Fibroblast of lung (primary cell): ENCODE data around the gene CDKAL1. TPM values are rescaled to one million over a fixed set of nuclear protein-coding genes. Genes with fewer than 3 reads are reported as not detected.

Experiments used
- DNase-seq, 2 donors: peaks; one replicate each; pipeline versions ENCODE4 v3.0.0 to v3.0.0-alpha.2; 2010; ENCODE audit warnings: low read depth in 2 of 2
- H2AFZ ChIP-seq: 2 replicates; pipeline ENCODE4 v1.5.1; 2012; ENCODE audit warnings: low read length, control low read depth, inconsistent platforms
- H3K27ac ChIP-seq: 2 replicates; pipeline ENCODE4 v1.5.1; 2011; ENCODE audit warnings: low read length, control low read depth; ENCODE audit not compliant: insufficient read depth
- H3K27me3 ChIP-seq: 2 replicates; pipeline ENCODE4 v1.5.1; 2011; ENCODE audit warnings: mild to moderate bottlenecking, low read length; ENCODE audit not compliant: control insufficient read depth, insufficient read depth
- H3K36me3 ChIP-seq: 2 replicates; pipeline ENCODE4 v1.5.1; 2011; ENCODE audit warnings: low read length; ENCODE audit not compliant: control insufficient read depth, insufficient read depth
- H3K4me1 ChIP-seq: 2 replicates; pipeline ENCODE4 v1.5.1; 2011; ENCODE audit warnings: low read length; ENCODE audit not compliant: control insufficient read depth, insufficient read depth; ENCODE audit errors: extremely low read depth
- H3K4me2 ChIP-seq: 2 replicates; pipeline ENCODE4 v1.5.1; 2011; ENCODE audit warnings: low read length, control low read depth; ENCODE audit not compliant: insufficient read depth; ENCODE audit errors: extremely low read depth
- H3K4me3 ChIP-seq, 4 experiments: fragments of 200-600 bp in 1 of 4; sonication (generic) in 1 of 4; replicated peaks in 1 of 4; 2 replicates each; pipeline ENCODE4 v1.5.1; 2011 to 2016; ENCODE audit warnings: low read length in 4 of 4, low read depth in 3 of 4, mild to moderate bottlenecking in 3 of 4, control low read depth in 2 of 4, inconsistent platforms in 1 of 4, mixed read lengths in 1 of 4; ENCODE audit not compliant: insufficient read depth in 1 of 4; ENCODE audit errors: control extremely low read depth in 1 of 4
- H3K79me2 ChIP-seq: 2 replicates; pipeline ENCODE4 v1.5.1; 2012; ENCODE audit warnings: mild to moderate bottlenecking, low read length, inconsistent platforms; ENCODE audit not compliant: control insufficient read depth, insufficient read depth
- H3K9ac ChIP-seq: 2 replicates; pipeline ENCODE4 v1.5.1; 2011; ENCODE audit warnings: mild to moderate bottlenecking, low read length, control low read depth; ENCODE audit not compliant: insufficient read depth
- H3K9me3 ChIP-seq: 2 replicates; pipeline ENCODE4 v1.5.1; 2012; ENCODE audit warnings: low read depth, low read length; ENCODE audit not compliant: control insufficient read depth, insufficient read depth
- H4K20me1 ChIP-seq: 2 replicates; pipeline ENCODE4 v1.5.1; 2011; ENCODE audit warnings: low read length; ENCODE audit not compliant: control insufficient read depth, insufficient read depth; ENCODE audit errors: extremely low read depth
- EZH2 ChIP-seq: IDR thresholded peaks from 2 replicates; pipeline ENCODE4 v1.5.1; 2012; ENCODE audit warnings: low read length, control low read depth, mild to moderate bottlenecking; ENCODE audit errors: missing control alignments
- polyA plus RNA-seq, 2 donors: library from polyadenylated mRNA; depleted of rRNA in 1 of 2; stranded (reverse) in 1 of 2; unstranded in 1 of 2; fragments of >200 nt; gene quantifications; 2 replicates each; pipeline ENCODE4 v1.2.1, GENCODE V29; 2011 to 2012; ENCODE audit warnings: missing spikeins in 1 of 2
- total RNA-seq: library from RNA; depleted of rRNA; stranded (reverse); fragments of >200 nt; gene quantifications from 2 replicates; pipeline ENCODE4 v1.2.1, GENCODE V29; 2014
- TF ChIP-seq, protein P1 (sequence below), 2 donors: IDR thresholded peaks in 1 of 2; conservative IDR thresholded peaks in 1 of 2; 1 replicate in 1 of 2; 2 replicates in 1 of 2; pipeline ENCODE4 v1.5.1; 2011 to 2012; ENCODE audit warnings: low read length in 2 of 2, control low read depth in 1 of 2, inconsistent platforms in 1 of 2, low read depth in 1 of 2, mild to moderate bottlenecking in 1 of 2

Gene CDKAL1
- total and polyA plus RNA-seq, 2 donors (not counting 1 experiment from before 2014, with no cell fraction given) = 7.4 to 15.0 TPM

DNA sequence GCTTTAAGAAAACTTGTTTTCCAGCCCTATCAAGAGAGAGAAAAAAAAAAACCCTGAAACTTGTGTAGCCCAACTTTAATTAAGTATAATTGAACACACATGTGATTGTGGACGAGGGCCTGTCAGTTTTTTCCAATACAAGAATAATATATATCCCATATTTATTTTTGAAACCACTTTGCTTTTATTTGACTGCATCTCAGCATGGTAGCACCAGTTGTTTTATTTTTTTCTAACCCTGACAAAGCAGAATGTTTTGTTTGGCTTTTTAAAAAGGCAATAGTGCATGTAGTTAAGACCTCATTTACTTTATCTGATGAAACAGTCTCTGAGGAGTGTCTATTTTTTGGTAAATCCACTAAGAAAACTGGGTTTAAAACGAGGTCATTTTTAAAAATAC, 257.7 kb downstream of the CDKAL1 start:
- H3K27me3 ChIP-seq = no peaks in the 10 kb centered on the region
- no peaks in the 10 kb centered on the region for H4K20me1 ChIP-seq
- H3K36me3 ChIP-seq = no peaks in the 10 kb centered on the region
- no peak overlapping the region for H3K27ac ChIP-seq
- H2AFZ ChIP-seq = no peak overlapping the region
- no peak overlapping the region for H3K9ac ChIP-seq
- no peaks in the 10 kb centered on the region for H3K9me3 ChIP-seq
- no peak overlapping the region for H3K4me2 ChIP-seq
- no peaks in the 10 kb centered on the region for H3K79me2 ChIP-seq
- TF ChIP-seq, protein P1, sequence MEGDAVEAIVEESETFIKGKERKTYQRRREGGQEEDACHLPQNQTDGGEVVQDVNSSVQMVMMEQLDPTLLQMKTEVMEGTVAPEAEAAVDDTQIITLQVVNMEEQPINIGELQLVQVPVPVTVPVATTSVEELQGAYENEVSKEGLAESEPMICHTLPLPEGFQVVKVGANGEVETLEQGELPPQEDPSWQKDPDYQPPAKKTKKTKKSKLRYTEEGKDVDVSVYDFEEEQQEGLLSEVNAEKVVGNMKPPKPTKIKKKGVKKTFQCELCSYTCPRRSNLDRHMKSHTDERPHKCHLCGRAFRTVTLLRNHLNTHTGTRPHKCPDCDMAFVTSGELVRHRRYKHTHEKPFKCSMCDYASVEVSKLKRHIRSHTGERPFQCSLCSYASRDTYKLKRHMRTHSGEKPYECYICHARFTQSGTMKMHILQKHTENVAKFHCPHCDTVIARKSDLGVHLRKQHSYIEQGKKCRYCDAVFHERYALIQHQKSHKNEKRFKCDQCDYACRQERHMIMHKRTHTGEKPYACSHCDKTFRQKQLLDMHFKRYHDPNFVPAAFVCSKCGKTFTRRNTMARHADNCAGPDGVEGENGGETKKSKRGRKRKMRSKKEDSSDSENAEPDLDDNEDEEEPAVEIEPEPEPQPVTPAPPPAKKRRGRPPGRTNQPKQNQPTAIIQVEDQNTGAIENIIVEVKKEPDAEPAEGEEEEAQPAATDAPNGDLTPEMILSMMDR (conservative IDR thresholded peaks at IDR 0.05 in 1 of 2, IDR thresholded peaks at IDR 0.05 in 1 of 2; ENCODE audit: low read depth in 1 of 2, low read length in 2 of 2) = no peak
- TF ChIP-seq EZH2 = no peak
- no peaks in the 10 kb centered on the region for H3K4me1 ChIP-seq
- peak in 1 of 2 donors; percentile 39 for DNase-seq
- no peak overlapping the region for H3K4me3 ChIP-seq

DNA sequence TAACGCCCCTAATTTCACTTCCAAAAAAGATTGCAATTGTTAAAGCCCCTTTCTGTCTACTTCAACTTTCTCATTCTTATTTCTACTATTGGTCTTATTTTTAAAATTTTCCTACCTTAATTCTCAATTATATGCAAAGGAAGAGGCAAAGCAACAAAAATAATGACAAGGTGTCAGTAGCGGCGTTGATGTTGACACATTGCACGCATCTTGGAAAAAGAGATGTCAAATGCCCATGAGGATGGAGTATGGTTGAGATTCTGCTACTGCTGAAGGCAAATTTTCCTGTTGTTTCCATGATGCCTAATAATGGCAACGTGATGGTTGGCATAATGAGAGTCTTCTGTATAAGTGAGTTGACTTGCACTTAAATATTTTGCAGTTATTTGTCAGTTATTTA, 258.9 kb downstream of the CDKAL1 start:
- H3K9me3 ChIP-seq = no peaks in the 10 kb centered on the region
- no peak overlapping the region for H2AFZ ChIP-seq
- no peak for DNase-seq
- no peak overlapping the region for H3K4me3 ChIP-seq
- no peaks in the 10 kb centered on the region for H3K79me2 ChIP-seq
- no peak overlapping the region for H3K4me2 ChIP-seq
- H4K20me1 ChIP-seq = no peaks in the 10 kb centered on the region
- H3K27me3 ChIP-seq = no peaks in the 10 kb centered on the region
- TF ChIP-seq, protein P1 (conservative IDR thresholded peaks at IDR 0.05 in 1 of 2, IDR thresholded peaks at IDR 0.05 in 1 of 2; ENCODE audit: low read depth in 1 of 2, low read length in 2 of 2) = no peak
- no peak for TF ChIP-seq EZH2
- no peaks in the 10 kb centered on the region for H3K4me1 ChIP-seq
- H3K36me3 ChIP-seq = no peaks in the 10 kb centered on the region
- H3K27ac ChIP-seq = no peak overlapping the region
- no peak overlapping the region for H3K9ac ChIP-seq

DNA sequence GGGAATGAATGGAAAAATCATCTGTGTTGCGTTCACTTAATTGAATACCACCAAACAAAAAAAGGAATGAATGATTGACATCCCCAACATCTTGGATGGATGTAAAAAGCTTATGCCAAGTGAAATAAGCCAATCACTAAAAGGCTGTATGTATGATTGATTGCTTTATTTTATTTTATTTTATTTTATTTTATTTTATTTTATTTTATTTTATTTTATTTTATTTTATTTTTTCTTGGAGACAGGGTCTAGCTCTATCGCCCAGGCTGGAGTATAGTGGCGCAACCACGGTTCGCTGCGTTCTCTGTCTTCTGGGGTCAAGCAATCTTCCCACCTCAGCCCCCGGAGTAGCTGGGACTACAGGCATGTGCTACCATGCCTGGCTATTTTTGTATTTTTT, 263.3 kb downstream of the CDKAL1 start:
- H3K27ac ChIP-seq = no peak overlapping the region
- H3K9ac ChIP-seq = no peak overlapping the region
- H3K9me3 ChIP-seq = no peaks in the 10 kb centered on the region
- no peak overlapping the region for H3K4me2 ChIP-seq
- no peaks in the 10 kb centered on the region for H3K4me1 ChIP-seq
- no peak for DNase-seq
- H3K4me3 ChIP-seq = no peak overlapping the region
- H3K27me3 ChIP-seq = no peaks in the 10 kb centered on the region
- H3K36me3 ChIP-seq = no peaks in the 10 kb centered on the region
- TF ChIP-seq EZH2 = no peak
- TF ChIP-seq, protein P1 (conservative IDR thresholded peaks at IDR 0.05 in 1 of 2, IDR thresholded peaks at IDR 0.05 in 1 of 2; ENCODE audit: low read depth in 1 of 2, low read length in 2 of 2) = no peak
- H2AFZ ChIP-seq = no peak overlapping the region
- H3K79me2 ChIP-seq = no peaks in the 10 kb centered on the region
- no peaks in the 10 kb centered on the region for H4K20me1 ChIP-seq
